SW 1271 (cell line): ENCODE data around the gene ZNF554.

Experiments used
- DNase-seq, 2 experiments: peaks; one replicate each; lab custom pipeline; 2025; lab: John Stamatoyannopoulos, UW

The ZNF554 gene

GRCh38 chr19:2819540-2820111 is at the start of gene ZNF554:
Gene ZNF554 (plus strand): TSS chr19:2819868. CDS start chr19:2820072, 204 bp downstream.
- DNase-seq = peak; percentile 80 to 93

GRCh38 chr19:2770055-2771013 is 49.3 kb upstream of the ZNF554 start:
- DNase-seq = no peak

- DNase-seq = no peak
These were observed 47.6 kb upstream of the ZNF554 start for GRCh38 chr19:2771786-2772674.

- DNase-seq = no peak
These were observed 45.5 kb upstream of the ZNF554 start for GRCh38 chr19:2774083-2774679.

GRCh38 chr19:2774953-2775555 is 44.6 kb upstream of the ZNF554 start:
- DNase-seq = no peak

GRCh38 chr19:2775556-2776430 is 43.9 kb upstream of the ZNF554 start:
- DNase-seq = no peak

- no peak for DNase-seq
These were observed 41.5 kb upstream of the ZNF554 start for GRCh38 chr19:2777952-2778683.

- DNase-seq = no peak
These were observed 40.4 kb upstream of the ZNF554 start for GRCh38 chr19:2779121-2779740.

GRCh38 chr19:2780284-2780683 is 39.4 kb upstream of the ZNF554 start:
- no peak for DNase-seq

- DNase-seq = no peak
These were observed 37.2 kb upstream of the ZNF554 start for GRCh38 chr19:2782329-2782935.

GRCh38 chr19:2782936-2783780 is 36.5 kb upstream of the ZNF554 start, which contains the start of gene SGTA:
Gene SGTA (minus strand): TSS chr19:2783273. CDS start chr19:2769068, 14,205 bp downstream.
- peak; percentile 97 to 99 for DNase-seq

GRCh38 chr19:2783781-2784145 is 35.9 kb upstream of the ZNF554 start:
- no peak for DNase-seq

GRCh38 chr19:2785244-2785997 is 34.2 kb upstream of the ZNF554 start, which contains the start of gene THOP1:
Gene THOP1 (plus strand): TSS chr19:2785503. CDS start chr19:2785663, 160 bp downstream.
- DNase-seq = peak; percentile 91 to 98

- no peak for DNase-seq
These were observed 32.6 kb upstream of the ZNF554 start for GRCh38 chr19:2787115-2787514.

- DNase-seq = no peak
These were observed 31.4 kb upstream of the ZNF554 start for GRCh38 chr19:2788237-2788636.

GRCh38 chr19:2790194-2790556 is 29.5 kb upstream of the ZNF554 start:
- DNase-seq = no peak
